ENCODE measurements around the gene GRIA1.
A peak's percentile ranks its signal among the peaks of the same experiment; 100 is the strongest.

GRIA1 gene

DNA sequence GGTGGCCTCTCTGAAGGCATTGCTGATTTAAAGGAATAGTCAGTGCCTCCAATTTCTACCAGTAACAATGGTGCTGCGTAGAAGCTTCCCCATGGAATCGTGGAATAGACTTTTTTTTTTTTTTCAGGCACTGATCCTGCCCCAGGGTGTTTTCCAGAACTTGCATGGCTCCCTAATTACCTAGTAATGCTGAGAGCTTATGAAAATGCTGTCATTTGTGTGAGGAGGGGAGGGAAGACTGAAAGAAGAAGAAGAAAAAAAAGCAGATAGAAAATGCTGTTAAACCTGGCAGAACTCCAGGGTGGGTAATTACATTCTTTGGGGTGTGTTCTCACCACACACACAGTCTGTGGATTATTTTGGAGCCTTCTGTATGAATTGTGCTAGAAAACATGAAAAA, 4.8 kb upstream of the GRIA1 start:
- no peaks in the 10 kb centered on the region for H3K36me3 ChIP-seq (ENCODE audit: control insufficient read depth in 1 of 2, insufficient read depth in 2 of 2, low read length in 2 of 2)
- no peak overlapping the region for H2BK120ac ChIP-seq (ENCODE audit: insufficient read depth, low read length, poor library complexity)
- no peak overlapping the region for H2BK5ac ChIP-seq (ENCODE audit: low read depth, low read length, poor library complexity)
- no peak overlapping the region for H3K4ac ChIP-seq (ENCODE audit: low read depth, low read length)
- H3K4me1 ChIP-seq (ENCODE audit: control insufficient read depth in 1 of 2, insufficient read depth in 2 of 2, low read length in 2 of 2) = peaks cover 0 to 3% of the 10 kb centered on the region in 2 experiments
- no peak overlapping the region for H3K9ac ChIP-seq (ENCODE audit: low read length)
- no peaks in the 10 kb centered on the region for H3K79me2 ChIP-seq (ENCODE audit: control insufficient read depth, insufficient read depth, low read length, poor library complexity)
- H3K27ac ChIP-seq (ENCODE audit: low read depth, low read length) = no peak overlapping the region
- H3K9me3 ChIP-seq (ENCODE audit: insufficient read depth, low read depth, low read length) = peaks cover 3% of the 10 kb centered on the region
- H3K4me3 ChIP-seq (ENCODE audit: low read depth, low read length) = no peak overlapping the region
- no peak overlapping the region for H3K4me2 ChIP-seq (ENCODE audit: low read length)
- no CpG with 5 or more reads among the region's 2 CpGs for WGBS (ENCODE audit: extremely low coverage, insufficient coverage, insufficient read length)
- no peaks in the 10 kb centered on the region for H3K27me3 ChIP-seq (ENCODE audit: insufficient read depth, low read length)
- H3K23ac ChIP-seq (ENCODE audit: low read length) = no peak overlapping the region
- no peak overlapping the region for H4K12ac ChIP-seq (ENCODE audit: low read depth, low read length)
- no peak overlapping the region for H2BK12ac ChIP-seq (ENCODE audit: low read length)
- H3K14ac ChIP-seq (ENCODE audit: low read length) = no peak overlapping the region
- H2AK5ac ChIP-seq (ENCODE audit: low read length) = no peak overlapping the region
- no peak for DNase-seq
- H3K79me1 ChIP-seq (ENCODE audit: low read length) = no peaks in the 10 kb centered on the region
- no peak overlapping the region for H4K8ac ChIP-seq (ENCODE audit: low read depth, low read length)
- H4K91ac ChIP-seq (ENCODE audit: low read depth, low read length) = no peak overlapping the region
- no peak overlapping the region for H2AFZ ChIP-seq (ENCODE audit: insufficient read depth, low read length, poor library complexity)
- H3K18ac ChIP-seq (ENCODE audit: low read length) = no peak overlapping the region

DNA sequence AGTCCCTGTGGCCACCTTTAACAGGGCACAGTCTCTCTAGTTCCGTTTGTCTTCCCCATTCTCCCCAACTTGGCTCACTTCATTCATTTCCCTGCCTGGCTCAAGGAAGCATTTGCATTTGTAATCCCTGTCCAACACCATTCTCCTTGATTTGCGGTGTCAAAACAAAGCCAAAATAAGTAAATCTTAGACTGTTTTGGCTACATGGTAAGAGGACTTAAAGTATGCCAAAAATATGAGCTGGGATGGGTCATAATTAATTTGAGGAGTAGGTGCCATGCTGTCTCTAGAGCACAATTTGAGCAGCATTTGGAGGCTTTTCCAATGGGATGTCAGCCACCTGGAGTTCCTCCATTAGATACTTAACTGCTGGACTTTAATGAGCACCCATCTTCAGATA, 3.7 kb upstream of the GRIA1 start:
- H3K4ac ChIP-seq (ENCODE audit: low read depth, low read length) = no peak overlapping the region
- no peak overlapping the region for H2AK5ac ChIP-seq (ENCODE audit: low read length)
- no peak overlapping the region for H3K4me3 ChIP-seq (ENCODE audit: low read depth, low read length)
- no peak overlapping the region for H4K8ac ChIP-seq (ENCODE audit: low read depth, low read length)
- no CpG with 5 or more reads among the region's 2 CpGs for WGBS (ENCODE audit: extremely low coverage, insufficient coverage, insufficient read length)
- no peak overlapping the region for H4K12ac ChIP-seq (ENCODE audit: low read depth, low read length)
- H3K36me3 ChIP-seq (ENCODE audit: control insufficient read depth in 1 of 2, insufficient read depth in 2 of 2, low read length in 2 of 2) = no peaks in the 10 kb centered on the region
- H3K4me1 ChIP-seq (ENCODE audit: control insufficient read depth in 1 of 2, insufficient read depth in 2 of 2, low read length in 2 of 2) = peaks cover 0 to 3% of the 10 kb centered on the region in 2 experiments
- H2BK120ac ChIP-seq (ENCODE audit: insufficient read depth, low read length, poor library complexity) = no peak overlapping the region
- H3K79me1 ChIP-seq (ENCODE audit: low read length) = no peaks in the 10 kb centered on the region
- no peak overlapping the region for H3K14ac ChIP-seq (ENCODE audit: low read length)
- no peaks in the 10 kb centered on the region for H3K27me3 ChIP-seq (ENCODE audit: insufficient read depth, low read length)
- H2BK5ac ChIP-seq (ENCODE audit: low read depth, low read length, poor library complexity) = no peak overlapping the region
- no peak overlapping the region for H2BK12ac ChIP-seq (ENCODE audit: low read length)
- H3K9ac ChIP-seq (ENCODE audit: low read length) = no peak overlapping the region
- H3K18ac ChIP-seq (ENCODE audit: low read length) = no peak overlapping the region
- H3K4me2 ChIP-seq (ENCODE audit: low read length) = no peak overlapping the region
- no peak overlapping the region for H4K91ac ChIP-seq (ENCODE audit: low read depth, low read length)
- no peaks in the 10 kb centered on the region for H3K79me2 ChIP-seq (ENCODE audit: control insufficient read depth, insufficient read depth, low read length, poor library complexity)
- H3K27ac ChIP-seq (ENCODE audit: low read depth, low read length) = no peak overlapping the region
- no peak for DNase-seq
- H3K23ac ChIP-seq (ENCODE audit: low read length) = no peak overlapping the region
- no peaks in the 10 kb centered on the region for H3K9me3 ChIP-seq (ENCODE audit: insufficient read depth, low read depth, low read length)
- no peak overlapping the region for H2AFZ ChIP-seq (ENCODE audit: insufficient read depth, low read length, poor library complexity)

DNA sequence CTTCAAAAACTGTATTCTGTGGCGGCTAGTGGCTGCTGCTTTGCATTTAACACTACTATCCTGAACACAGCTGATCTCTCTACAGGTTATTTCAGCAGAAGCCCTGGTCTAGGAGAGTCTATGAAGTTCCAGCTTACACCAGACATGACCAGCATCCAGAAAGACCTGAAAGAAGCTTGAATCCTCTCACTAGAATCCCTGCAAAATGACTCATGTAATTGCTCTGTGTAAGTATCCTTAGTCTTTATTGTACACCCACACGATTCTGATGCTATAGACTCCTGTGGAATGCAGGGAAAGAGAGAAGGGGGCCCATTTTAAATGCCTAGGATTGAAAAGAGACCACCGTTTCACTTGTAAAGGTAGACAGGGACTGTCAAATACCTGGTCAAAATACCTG, 859 bp upstream of the GRIA1 start:
- Histone ChIP-seq H2BK5ac (ENCODE audit: low read depth, low read length, poor library complexity) (no peak overlapping the region), H3K18ac (ENCODE audit: low read length) (no peak overlapping the region), H3K23ac (ENCODE audit: low read length) (no peak overlapping the region), H3K9ac (ENCODE audit: low read length) (no peak overlapping the region), H3K79me1 (ENCODE audit: low read length) (no peaks in the 10 kb centered on the region), H2BK12ac (ENCODE audit: low read length) (no peak overlapping the region), H4K91ac (ENCODE audit: low read depth, low read length) (no peak overlapping the region), H2BK120ac (ENCODE audit: insufficient read depth, low read length, poor library complexity) (no peak overlapping the region), H3K36me3 (ENCODE audit: control insufficient read depth in 1 of 2, insufficient read depth in 2 of 2, low read length in 2 of 2) (no peaks in the 10 kb centered on the region), H4K12ac (ENCODE audit: low read depth, low read length) (no peak overlapping the region), H2AFZ (ENCODE audit: insufficient read depth, low read length, poor library complexity) (no peak overlapping the region), H3K27ac (ENCODE audit: low read depth, low read length) (no peak overlapping the region), H3K4me2 (ENCODE audit: low read length) (no peak overlapping the region), H3K4me1 (ENCODE audit: control insufficient read depth in 1 of 2, insufficient read depth in 2 of 2, low read length in 2 of 2) (peaks cover 0 to 3% of the 10 kb centered on the region in 2 experiments), H4K8ac (ENCODE audit: low read depth, low read length) (no peak overlapping the region), H3K4ac (ENCODE audit: low read depth, low read length) (no peak overlapping the region), H3K9me3 (ENCODE audit: insufficient read depth, low read depth, low read length) (no peaks in the 10 kb centered on the region), H3K27me3 (ENCODE audit: insufficient read depth, low read length) (no peaks in the 10 kb centered on the region), H2AK5ac (ENCODE audit: low read length) (no peak overlapping the region), H3K14ac (ENCODE audit: low read length) (no peak overlapping the region), H3K4me3 (ENCODE audit: low read depth, low read length) (no peak overlapping the region), H3K79me2 (ENCODE audit: control insufficient read depth, insufficient read depth, low read length, poor library complexity) (no peaks in the 10 kb centered on the region)
- WGBS (ENCODE audit: extremely low coverage, insufficient coverage, insufficient read length) = no CpG with 5 or more reads among the region's 3 CpGs
- DNase-seq = peak in 1 of 2 donors; percentile 32

DNA sequence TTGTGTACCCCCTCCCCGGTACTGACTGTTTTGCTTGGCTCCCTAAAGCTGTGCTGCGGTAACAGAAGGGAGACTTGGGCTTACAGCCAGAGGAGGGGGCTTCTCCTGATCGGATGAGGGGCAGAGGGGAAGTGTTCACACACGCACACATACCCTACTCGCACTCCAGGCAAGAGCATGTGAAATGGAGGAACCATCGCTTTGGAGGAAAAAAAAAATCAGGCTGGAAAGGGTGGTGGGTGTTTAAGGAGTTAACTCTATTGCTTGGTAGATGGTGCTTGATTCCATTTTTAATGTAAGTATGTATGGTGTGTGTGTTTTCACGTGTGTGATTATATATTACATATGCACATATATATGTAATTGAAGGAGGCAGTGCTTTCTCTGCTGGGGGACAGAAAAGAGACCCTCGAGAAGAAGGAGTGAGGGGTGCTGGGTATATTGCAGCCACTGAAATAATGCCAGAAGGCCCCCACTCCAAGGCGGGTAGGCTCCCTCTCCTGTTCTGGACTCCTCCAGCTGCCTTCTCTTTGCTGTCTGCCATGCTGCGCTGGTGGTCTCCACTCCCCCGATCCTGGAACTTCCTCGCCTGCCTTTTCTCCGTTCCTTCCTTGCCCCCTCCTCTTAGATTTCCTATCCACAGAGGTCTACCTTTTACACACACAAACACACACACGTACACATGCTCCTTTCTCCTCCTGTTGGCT, 721 bp downstream of the GRIA1 start:
- Histone ChIP-seq H4K8ac (ENCODE audit: low read depth, low read length) (no peak overlapping the region), H2BK12ac (ENCODE audit: low read length) (no peak overlapping the region), H3K4ac (ENCODE audit: low read depth, low read length) (no peak overlapping the region), H3K9ac (ENCODE audit: low read length) (no peak overlapping the region), H3K27me3 (ENCODE audit: insufficient read depth, low read length) (no peaks in the 10 kb centered on the region), H3K9me3 (ENCODE audit: insufficient read depth, low read depth, low read length) (no peaks in the 10 kb centered on the region), H2AK5ac (ENCODE audit: low read length) (no peak overlapping the region), H4K91ac (ENCODE audit: low read depth, low read length) (no peak overlapping the region), H2AFZ (ENCODE audit: insufficient read depth, low read length, poor library complexity) (no peak overlapping the region), H3K4me3 (ENCODE audit: low read depth, low read length) (no peak overlapping the region), H3K4me2 (ENCODE audit: low read length) (peak overlapping the region; percentile 17), H3K23ac (ENCODE audit: low read length) (no peak overlapping the region), H2BK5ac (ENCODE audit: low read depth, low read length, poor library complexity) (no peak overlapping the region), H3K27ac (ENCODE audit: low read depth, low read length) (no peak overlapping the region), H2BK120ac (ENCODE audit: insufficient read depth, low read length, poor library complexity) (no peak overlapping the region), H3K79me1 (ENCODE audit: low read length) (no peaks in the 10 kb centered on the region), H3K18ac (ENCODE audit: low read length) (no peak overlapping the region), H3K4me1 (ENCODE audit: control insufficient read depth in 1 of 2, insufficient read depth in 2 of 2, low read length in 2 of 2) (no peaks in the 10 kb centered on the region), H3K14ac (ENCODE audit: low read length) (no peak overlapping the region), H3K36me3 (ENCODE audit: control insufficient read depth in 1 of 2, insufficient read depth in 2 of 2, low read length in 2 of 2) (no peaks in the 10 kb centered on the region), H3K79me2 (ENCODE audit: control insufficient read depth, insufficient read depth, low read length, poor library complexity) (no peaks in the 10 kb centered on the region), H4K12ac (ENCODE audit: low read depth, low read length) (no peak overlapping the region)
- DNase-seq = no peak
- no CpG with 5 or more reads among the region's 14 CpGs for WGBS (ENCODE audit: extremely low coverage, insufficient coverage, insufficient read length)
